Iris pigment epithelial cell (primary cell): ENCODE measurements around the gene POLA2.
"Not testable (repeated sequence)": the region's sequence is repeated elsewhere in the genome, so short reads cannot be mapped to it uniquely, and the experiment has no call there.

Experiments
- DNase-seq: peaks from one replicate; pipeline ENCODE4 v3.0.0-alpha.2; 2011; ENCODE audit warnings: low read depth

POLA2 gene, protein sequence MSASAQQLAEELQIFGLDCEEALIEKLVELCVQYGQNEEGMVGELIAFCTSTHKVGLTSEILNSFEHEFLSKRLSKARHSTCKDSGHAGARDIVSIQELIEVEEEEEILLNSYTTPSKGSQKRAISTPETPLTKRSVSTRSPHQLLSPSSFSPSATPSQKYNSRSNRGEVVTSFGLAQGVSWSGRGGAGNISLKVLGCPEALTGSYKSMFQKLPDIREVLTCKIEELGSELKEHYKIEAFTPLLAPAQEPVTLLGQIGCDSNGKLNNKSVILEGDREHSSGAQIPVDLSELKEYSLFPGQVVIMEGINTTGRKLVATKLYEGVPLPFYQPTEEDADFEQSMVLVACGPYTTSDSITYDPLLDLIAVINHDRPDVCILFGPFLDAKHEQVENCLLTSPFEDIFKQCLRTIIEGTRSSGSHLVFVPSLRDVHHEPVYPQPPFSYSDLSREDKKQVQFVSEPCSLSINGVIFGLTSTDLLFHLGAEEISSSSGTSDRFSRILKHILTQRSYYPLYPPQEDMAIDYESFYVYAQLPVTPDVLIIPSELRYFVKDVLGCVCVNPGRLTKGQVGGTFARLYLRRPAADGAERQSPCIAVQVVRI

DNA sequence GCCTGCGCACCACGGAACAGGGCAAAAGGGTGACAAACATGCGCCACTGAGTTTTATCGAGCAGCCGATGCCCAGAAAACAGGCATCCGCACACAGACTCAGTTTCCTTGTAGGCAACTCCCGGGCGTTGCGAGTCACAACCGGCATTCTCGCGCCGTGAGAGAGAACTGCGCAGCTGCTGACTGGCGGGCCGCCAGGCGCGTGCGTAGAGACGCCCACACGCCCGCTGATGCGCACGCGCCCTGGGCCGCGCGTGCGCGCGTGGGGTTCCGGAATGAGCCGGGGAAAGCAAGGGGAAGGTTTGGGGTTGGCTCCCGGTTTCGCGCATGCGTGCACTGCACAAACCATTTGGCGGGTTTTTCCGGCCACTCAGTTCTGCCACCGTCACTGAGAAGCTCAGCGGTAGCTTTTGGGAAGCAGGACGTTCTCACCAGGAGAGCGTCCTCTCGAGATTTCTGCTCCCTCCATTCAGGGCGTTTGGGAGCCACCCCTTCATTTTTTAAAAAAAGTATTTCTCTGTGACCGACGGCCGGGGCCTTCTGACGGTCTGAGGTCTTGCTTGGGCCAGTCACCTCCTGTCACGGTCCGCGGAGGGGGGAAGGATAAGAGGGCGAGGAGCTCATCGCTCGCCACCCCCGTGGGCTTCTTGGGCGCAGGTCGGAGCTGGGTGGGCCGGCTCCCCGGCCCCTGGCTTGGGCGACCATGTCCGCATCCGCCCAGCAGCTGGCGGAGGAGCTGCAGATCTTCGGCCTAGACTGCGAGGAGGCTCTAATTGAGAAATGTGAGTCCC lies at the start of gene POLA2:
POLA2 (plus strand) TSS at position 372 of the 790 bp plus-strand sequence; CDS start at position 703, 331 bp downstream.
- DNase-seq = peak; percentile 92

DNA sequence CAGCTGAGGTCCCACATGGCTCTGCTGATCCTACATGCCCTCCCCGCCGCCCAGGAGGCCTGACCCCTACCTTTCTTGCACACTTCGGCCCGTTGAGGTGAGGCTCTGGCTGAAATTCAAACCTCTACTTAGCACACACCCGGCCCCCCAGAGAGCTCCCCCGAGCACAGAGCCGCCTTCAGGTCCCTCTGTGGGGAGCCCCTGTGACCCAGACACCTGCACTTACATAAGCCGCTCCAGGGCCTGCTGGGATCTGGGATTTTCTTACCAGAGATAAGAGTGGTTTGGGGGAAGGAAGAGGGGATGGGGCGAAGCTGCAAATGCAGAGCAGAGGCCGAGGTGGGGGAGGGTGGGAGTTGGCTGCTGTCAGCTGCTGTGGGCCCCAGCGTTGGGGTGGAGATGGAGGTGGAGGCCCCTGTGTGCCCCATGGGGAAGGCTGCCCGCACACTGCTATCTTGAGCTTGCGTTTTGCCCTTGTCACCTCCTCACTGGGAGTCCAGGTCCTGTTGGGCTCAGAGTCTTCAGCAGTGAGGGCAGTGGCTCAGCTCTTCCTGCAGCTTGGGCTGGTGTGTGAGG lies 49.4 kb upstream of the POLA2 start:
- no peak for DNase-seq

DNA sequence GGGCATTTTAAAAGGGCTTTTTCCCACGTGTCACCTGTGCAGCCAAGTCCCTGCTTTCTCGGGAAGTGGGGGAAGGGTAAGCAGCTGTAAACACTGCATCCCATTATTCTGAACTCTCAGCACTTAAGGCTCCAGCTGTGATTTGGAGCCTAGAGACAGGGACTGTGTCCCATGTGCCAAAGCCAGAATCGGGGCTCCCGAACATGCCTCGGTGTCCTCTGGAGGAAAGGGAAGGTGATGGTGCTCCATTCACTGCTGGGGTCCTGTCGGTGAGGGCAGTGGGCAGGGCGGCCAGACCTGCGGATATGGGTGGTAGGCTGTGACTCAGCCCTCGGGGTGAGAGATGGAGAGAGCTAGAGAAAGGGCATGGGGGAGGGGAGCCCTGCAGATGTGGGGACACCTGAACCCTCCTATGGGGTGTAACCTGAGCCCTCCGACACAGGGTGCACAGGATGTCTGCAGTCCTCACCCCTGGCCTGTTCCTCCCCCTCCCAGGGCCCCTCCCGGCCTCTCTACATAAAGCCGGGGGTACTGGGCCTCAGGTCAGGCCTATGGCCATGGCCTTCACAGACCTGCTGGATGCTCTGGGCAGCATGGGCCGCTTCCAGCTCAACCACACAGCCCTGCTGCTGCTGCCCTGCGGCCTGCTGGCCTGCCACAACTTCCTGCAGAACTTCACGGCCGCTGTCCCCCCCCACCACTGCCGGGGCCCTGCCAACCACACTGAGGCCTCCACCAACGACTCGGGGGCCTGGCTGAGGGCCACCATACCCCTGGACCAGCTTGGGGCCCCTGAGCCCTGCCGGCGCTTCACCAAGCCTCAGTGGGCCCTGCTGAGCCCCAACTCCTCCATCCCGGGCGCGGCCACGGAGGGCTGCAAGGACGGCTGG lies 48.2 kb upstream of the POLA2 start:
- peak; percentile 15 for DNase-seq

DNA sequence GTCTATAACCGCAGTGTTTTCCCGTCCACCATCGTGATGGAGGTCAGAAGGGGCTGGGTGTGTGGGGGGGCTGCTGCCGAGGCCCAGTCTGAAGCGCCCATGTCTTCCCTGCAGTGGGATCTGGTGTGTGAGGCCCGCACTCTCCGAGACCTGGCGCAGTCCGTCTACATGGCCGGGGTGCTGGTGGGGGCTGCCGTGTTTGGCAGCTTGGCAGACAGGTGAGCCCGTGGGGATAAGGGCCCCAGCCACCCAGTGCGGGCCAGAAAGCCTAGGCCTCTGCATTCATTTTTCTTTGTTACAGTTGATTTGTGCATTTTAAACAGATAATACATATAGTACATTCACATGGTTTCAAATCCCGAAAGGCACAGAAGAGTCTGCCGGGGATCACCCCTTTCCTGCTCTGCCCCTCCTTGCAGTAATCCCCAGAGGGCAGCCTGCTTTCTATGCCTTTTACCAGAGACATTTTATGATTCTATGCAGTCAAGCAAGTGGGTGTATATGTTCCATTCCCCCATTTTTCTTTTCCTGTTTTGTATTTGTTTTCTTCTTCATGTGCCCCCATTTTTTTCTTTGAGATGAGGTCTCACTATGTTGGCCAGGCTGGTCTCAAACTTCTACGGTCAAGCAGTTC lies 47.4 kb upstream of the POLA2 start:
- DNase-seq = no peak

DNA sequence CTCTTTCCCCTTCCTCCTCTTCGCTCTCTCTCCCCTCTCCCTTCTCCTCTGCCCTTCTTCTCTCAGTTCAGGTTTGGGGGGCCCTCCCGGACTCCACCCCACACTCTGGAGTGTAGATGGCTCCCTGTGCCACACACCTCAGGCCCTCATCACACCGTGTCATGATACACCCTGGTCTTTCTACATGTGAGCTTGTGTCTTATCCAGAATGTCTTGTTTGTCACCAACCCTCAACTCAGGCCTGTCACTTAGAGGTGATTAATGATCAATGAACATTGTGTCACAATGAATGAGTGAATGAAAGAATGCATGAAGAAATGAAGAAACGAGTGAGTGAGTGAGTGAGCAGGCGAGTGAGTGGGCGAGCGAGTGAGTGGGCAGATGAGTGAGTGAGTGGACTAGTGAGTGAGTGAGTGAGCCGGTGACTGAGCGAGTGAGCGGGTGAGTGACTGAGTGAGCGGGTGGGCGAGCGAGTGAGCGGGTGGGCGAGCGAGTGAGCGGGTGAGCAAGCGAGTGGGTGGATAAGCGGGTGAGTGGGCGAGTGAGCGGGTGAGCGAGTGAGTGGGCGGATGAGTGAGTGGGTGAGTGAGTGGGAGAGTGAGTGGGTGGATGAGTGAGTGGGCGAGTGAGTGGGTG lies 46.2 kb upstream of the POLA2 start:
- no peak for DNase-seq

DNA sequence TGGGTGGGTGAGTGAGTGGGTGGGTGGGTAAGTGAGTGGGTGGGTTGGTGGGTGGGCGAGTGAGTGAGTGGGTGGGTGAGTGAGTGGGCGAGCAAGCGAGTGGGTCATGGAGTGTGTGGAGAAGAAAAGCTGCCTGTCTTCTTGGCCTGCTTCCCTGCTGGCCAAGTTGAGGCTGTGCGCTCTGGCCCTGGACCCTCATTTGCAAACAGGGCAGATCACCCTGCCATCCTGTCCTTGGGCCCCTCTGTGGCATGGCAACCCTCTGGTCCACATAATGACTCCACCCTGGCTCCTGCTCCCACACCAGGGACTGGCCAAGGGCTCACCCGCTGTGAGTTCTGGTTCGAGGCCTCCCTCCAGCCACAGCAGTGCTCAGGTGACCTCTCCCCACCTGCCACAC lies 44.9 kb upstream of the POLA2 start:
- DNase-seq = no peak

DNA sequence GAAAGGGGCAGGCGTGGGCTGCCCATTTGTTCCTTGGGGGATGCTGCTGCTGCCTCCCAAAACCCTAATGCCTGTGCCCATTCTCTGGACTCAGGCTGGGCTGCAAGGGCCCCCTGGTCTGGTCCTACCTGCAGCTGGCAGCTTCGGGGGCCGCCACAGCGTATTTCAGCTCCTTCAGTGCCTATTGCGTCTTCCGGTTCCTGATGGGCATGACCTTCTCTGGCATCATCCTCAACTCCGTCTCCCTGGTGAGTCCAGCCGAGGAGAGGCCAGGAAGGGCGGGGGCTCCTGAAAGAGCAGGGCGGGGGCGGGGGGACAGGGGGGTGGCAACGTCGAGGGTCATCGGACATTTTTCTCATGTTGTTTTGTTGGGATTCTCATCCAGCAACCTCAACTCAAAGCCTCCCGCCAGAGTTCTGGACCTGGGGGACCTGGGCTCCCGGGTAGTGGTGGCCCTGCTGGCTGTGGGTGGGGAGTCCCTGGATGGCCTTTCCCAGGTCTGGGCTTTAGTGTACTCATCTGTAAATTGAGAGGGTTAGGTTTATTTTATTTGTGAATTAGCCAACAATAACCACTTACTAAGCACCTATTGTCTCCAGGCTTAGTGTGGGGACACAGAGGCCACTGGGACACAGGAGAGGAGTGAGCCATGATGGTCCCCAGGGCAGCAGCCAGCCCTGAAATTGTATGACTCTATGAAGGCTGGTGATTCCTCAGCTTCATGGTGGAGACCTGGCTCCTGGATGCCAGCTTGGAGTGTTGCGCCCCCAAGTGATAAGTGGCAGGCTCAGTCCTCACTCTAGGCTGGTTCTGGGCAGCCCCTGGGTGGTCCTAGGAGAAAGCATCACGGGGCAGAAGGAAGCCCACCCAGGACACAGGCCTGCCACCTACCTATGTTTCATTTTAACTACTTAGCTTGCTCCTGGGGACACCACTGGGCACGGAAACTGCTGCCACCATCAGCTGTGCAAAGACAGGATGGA lies 44.0 kb upstream of the POLA2 start:
- DNase-seq = no peak

DNA sequence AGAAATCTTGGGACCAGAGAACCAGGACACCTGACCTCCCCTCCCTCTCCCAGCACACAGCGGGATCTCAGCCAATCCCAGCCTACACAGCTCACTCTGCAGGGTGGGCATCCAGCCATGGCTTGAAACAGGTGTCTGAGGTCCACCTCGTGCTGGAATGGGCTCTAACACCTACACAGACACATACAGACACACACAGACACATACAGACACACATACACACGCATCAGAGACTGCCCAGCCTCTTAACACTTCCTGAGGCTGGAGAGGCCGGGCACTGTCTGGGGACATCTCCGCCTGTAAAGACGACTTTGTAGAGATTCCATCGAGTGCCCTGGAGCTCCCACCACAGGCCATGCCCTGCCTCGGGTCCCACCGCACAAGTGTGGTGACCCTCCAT lies 43.3 kb upstream of the POLA2 start:
- DNase-seq = no peak

DNA sequence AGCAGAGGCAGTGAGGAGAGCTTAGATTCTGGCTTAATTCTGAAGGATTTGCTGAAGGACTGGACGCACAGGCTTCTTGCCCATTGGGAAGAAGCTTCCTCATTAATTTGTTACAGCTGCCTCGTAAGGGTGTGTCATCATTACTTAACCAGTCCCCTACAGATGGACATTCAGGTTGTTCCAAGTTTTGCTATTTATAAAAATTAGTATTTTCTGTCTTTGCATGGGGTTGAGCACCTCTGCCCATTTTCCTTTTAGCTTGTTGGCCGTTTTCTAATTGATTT lies 41.9 kb upstream of the POLA2 start:
- DNase-seq = peak; percentile 11

DNA sequence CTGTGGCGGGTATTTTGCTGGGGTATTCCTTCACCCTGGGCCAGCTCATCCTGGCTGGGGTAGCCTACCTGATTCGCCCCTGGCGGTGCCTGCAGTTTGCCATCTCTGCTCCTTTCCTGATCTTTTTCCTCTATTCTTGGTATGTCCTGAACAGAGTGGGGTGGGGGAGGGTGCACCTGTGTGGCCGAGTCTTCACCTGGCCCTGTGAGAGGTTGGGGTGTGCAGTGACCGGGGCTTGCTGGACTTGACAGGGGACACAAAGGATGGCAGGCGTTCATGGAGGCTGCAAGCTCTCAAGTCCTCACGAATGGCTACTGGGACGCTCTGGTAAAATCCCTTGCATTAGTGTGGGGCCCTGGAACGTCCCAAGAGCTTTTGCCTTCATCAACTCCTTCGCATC lies 40.7 kb upstream of the POLA2 start:
- no peak for DNase-seq

DNA sequence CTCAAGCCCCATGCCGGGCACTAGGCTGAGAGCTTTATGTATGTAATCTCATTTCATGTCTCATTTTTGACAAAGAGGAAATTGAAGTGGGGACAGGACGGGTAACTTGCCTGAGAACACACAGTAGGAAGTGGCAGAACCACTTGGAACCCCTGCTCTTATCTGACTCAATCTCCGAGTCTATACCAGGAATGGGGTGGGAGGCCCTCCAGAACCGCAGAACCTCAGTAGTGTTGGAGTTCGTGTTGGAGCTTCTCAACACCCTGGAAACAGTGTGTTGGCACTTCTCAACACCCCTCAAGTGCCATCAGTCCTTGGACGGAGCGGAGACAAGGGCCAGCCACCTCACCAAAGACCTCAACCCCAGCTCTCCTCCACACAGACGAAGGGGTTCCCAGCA lies 38.8 kb upstream of the POLA2 start:
- no peak for DNase-seq

DNA sequence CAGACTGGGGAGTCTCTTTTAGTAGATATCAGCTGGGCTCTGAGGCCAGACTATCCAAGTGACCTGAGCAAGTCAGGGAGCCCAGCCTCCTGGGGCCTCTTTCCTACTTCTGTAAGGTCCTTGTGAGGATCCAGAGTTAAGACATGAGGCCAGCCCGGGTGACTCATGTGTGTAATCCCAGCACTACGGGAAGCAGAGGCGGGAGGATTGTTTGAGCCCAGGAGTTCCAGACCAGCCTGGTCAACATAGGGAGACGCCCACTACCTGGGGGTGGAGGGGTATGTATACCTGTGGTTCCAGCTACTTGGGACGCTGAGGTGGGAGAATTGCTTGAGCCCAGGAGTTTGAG lies 36.9 kb upstream of the POLA2 start:
- DNase-seq = peak; percentile 83

DNA sequence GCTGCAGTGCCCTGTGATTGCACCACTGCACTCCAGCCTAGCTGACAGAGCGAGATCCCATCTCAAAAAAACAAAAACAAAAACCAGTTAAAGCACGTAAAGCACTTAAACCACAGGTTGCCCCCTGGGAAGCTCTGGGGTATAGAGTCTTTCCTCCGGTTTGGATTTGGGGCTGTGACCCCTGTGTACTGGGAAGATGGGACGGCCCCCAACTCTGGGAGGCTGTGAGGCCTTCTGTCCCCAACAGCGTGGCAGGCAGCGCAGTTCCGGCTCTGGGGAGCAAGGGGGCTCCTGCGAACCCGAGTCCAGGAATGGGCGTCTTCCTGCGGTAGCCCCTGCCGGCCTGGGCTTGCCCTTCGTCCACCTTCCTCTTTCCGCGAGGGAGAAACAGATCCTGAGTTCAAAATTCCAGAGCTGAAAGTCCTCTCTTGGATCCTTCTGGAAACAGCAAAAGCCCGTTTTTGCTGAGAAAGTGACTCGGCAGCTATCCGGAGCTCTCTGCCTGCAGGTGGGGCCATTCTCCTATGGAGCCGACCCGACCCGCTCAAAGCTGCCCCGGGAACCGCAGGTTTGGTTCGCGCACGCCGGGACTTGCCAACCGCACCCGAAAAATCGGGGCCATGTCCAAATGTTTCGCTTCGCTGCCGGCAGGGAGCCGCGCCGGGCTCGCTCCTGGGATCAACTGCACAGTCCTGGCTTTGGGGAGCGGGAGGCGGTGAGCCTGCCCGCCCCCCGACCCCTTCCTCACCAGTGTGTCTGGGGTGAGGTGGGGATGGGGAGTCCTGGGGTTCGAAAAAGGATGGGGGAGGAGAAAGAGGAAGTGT lies 36.3 kb upstream of the POLA2 start:
- DNase-seq = peak; percentile 59

DNA sequence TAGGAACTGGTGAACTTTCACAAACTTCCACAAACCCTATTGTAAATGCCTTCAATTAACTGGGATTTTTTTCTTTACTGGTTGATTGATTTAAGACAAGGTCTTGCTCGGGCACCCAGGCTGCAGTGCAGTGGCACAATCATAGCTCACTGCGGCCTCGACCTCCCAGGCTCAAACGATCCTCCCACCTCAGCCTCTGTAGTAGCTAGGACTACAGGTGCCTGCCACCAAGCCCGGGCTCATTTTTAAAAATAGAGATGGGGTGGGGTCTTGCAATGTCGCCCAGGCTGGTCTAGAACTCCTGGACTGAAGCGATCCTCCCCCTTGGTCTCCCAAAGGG lies 35.7 kb upstream of the POLA2 start:
- no peak for DNase-seq

DNA sequence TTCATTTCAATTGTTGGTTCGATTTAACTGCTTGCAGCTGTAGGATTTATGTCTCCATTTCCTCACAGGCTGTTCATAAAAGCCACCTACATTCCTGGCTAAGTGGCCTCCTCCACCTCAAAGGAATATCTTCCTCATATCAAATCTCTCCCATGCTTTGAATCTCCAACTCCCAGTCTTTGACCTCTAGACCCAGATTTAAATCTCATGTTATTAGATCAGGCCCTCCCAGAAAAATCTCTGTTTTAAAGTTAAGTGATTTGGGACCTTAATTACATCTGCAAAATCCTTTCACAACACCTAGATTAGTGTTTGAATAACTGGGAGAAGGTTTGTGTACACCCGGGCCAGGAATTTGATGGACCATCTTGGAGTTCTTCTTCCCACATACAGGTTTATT lies 33.9 kb upstream of the POLA2 start:
- DNase-seq = no peak

DNA sequence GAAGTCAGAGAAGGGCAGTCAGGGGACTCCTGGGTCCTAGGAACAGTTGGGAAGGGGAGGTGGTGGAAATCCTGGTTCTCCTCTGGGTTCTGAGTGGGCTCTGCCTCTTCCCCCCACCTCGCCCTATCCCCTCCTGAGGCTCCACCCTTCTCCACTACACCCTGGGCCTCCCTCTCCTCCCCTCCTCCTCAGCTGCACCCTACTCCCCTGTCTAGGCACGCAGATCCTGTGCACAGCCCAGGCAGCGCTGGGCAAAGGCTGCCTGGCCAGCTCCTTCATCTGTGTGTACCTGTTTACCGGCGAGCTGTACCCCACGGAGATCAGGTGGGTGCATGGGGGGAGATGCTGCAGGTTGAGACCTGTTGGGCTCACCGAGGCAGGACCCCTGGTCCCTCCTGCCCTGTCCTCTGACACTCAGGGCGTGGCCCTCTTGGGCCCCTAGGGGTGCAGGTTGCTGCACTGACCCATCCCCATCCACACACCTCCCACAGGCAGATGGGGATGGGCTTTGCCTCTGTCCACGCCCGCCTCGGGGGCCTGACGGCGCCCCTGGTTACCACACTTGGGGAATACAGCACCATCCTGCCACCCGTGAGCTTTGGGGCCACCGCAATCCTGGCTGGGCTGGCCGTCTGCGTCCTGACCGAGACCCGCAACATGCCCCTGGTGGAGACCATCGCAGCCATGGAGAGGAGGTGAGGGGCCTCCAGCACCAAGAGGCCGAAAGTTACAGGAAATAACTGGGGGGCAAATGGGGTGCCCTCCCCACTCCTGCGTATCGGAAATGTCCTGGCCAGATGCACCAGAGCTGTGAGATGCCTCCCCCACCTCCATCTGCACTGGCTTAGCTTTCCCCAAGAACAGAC lies 25.3 kb upstream of the POLA2 start:
- DNase-seq = no peak

DNA sequence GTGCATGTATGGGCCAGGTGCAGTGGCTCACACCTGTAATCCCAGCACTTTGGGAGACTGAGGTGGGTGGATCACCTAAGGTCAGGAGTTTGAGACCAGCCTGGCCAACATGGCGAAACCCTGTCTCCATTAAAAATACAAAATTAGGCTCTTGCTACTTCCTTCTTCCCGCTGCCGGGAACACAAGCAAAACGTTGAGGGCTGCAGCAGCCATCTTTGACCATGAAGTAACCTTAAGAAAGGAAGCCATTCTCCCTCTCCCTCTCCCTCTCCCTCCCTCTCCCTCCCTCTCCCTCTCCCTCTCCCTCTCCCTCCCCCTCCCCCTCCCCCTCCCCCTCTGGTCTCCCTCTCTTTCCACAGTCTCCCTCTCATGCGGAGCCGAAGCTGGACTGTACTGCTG lies 23.5 kb upstream of the POLA2 start:
- not testable (repeated sequence) for DNase-seq

DNA sequence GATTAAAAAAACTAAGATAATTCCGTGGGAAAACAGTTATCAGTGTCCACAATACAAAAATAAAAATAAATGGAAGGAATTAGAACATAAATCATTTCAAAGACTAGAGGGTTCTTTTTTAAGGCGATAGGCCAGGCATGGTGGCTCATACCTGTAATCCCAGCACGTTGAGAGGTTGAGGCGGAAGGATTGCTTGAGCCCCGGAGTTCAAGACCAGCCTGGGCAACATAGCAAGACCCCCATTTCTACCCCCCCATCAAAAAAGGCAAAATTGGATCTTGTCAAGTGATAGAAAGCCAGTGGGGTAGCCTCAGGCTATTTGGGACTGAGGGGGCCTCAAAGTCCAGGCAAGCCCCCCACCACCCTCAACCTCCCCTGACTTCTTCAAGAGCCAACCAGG lies 20.6 kb upstream of the POLA2 start:
- DNase-seq = no peak
